HG02970 (cell line): ENCODE results near the gene DTX3L.

Experiments used
- ATAC-seq: cut with Tn5 transposase; IDR thresholded peaks from one replicate; pipeline ENCODE4 v1.9.1; 2021; ENCODE audit warnings: mild to moderate bottlenecking, moderate library complexity, moderate number of reproducible peaks; ENCODE audit not compliant: unreplicated experiment, low FRiP score

The DTX3L gene

GRCh38 chr3:122602011-122602710 is 38.0 kb downstream of the DTX3L start:
- no peak for ATAC-seq

DNA sequence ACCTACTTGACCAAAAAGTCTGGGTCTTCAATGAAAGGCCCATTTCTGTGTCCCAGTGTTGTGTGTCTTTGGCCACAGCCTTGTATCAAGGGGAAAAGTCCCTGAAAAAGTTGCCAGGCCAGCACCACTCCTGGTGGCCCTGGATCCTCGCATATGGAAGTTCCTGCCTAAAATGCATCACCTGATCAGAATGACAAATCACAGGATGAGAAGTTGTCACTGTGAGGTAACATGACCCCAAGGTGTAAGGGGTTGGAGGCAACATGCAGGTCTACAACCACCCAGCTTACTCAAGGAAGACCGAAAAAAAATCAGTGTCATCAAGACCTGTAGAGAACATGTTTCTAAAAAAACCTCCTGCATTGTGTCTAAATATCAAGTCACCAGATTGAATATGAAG is 38.9 kb downstream of the DTX3L start:
- no peak for ATAC-seq

- ATAC-seq = no peak
Observed at GRCh38 chr3:122606330-122606729, 42.2 kb downstream of the DTX3L start.

GRCh38 chr3:122608916-122609315 is 44.8 kb downstream of the DTX3L start:
- ATAC-seq = no peak

GRCh38 chr3:122609798-122610559 is 45.8 kb downstream of the DTX3L start:
- peak; percentile 79 for ATAC-seq

DNA sequence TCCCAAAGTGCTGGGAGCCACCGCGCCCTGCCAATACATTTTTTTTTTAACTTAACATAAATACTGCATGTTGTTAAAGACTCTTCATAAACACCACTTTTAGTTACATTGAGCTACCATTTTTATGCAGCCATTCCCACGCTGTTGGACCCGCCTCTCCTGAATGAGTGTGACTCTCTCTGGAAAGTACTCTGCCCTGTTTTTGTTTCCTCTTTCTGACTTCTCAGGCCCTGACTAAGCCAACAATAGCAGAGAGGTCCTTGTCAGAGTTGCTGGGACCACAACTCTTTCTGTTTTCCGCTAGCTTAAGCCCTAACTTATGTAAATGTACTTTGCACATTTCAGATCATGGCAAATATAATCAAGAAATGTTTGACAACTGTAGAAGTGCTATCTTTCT is 48.6 kb downstream of the DTX3L start:
- ATAC-seq = no peak

DNA sequence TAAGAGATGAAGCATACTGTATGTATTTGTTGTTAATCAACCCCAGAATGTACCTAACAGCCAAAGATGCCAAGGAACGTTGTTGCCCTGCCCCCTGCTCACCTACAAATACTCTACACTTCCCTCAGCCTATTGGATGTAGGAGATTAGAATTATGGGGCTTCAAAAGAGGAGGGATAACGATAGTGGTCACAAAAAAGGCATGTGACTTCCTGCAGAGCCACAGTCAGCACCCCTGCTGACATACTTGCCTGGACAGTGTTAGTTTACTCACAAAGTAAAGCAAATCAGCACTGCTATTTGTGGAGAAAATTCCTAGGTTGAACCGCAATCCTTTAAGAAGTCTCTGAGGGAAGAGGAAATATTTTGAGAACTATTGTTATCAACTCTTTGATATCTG is 51.2 kb downstream of the DTX3L start:
- no peak for ATAC-seq

GRCh38 chr3:122618614-122619013 is 54.5 kb downstream of the DTX3L start:
- ATAC-seq = no peak

- no peak for ATAC-seq
Observed at GRCh38 chr3:122619040-122619439, 54.9 kb downstream of the DTX3L start.

DNA sequence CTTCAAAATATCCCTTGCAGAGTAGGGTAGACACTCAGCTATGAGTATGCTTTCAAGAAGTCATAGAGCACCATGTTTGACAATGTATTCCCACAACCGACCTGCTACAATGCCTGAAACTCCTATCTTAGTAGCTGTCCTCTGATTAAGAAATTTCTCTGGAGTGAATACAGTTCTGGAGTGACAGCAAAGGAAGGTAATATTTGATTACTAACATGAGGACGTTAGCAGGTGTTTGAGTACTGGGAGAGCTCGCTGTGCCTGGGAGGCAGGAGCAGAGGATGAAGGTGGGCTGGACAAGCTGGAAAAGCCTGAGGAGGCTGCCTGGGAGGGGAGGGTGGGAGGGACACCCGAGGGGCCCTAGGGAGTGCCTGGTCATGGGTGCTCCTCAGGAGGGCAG is 56.3 kb downstream of the DTX3L start:
- no peak for ATAC-seq

- no peak for ATAC-seq
Observed at GRCh38 chr3:122621112-122621511, 57.0 kb downstream of the DTX3L start.

DNA sequence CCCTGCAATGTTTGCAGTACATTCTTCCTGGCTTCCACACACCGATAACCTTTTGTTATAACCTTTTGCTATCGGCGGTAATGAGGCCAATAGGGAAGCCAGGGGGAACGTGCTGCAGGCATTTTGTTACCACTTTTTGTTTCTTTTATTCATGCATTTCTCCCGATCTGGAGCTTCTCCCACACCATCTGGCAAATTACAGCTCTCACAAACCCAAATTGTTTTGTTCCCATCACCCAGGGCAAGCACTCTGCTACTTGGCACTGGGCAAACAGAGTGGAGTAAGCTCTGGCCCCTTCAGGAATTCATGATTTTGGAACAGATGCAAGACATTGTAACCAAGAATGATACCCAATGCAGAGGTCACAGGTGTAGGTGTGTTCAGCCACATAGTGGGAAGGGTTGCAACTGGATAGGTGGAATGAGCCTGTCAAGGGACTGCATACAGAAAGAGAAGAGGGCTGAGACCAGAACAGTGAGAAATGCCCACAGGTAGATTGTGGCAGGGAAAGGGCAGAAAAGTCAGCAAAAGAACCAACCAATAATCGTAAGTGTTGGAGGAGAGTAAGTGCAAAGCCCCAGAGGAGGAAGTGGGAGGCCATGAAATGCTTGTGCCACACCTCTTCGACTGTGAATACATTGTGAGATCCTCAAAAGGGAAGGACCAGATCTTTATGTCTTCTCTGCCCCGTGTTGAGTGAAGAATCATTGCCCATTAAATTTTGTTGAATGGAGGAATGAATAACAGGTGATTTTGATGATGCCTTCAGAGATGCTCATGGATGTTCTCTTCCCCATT is 59.1 kb downstream of the DTX3L start:
- no peak for ATAC-seq
